ENCODE measurements around the gene ZXDA.

ZXDA gene

GRCh38 chrX:57900975-57901374 lies 9.3 kb downstream of the ZXDA start:
- ChIA-PET POLR2A (no interaction called here), CTCF (interaction anchor here (0.7 to 1.7 kb wide), 2 partner anchors 18 to 31 kb away, joined by 3 read pairs; no protein-coding TSS in a partner anchor)
- H3K9me3 ChIP-seq (ENCODE audit: control insufficient read depth, insufficient read depth, low read depth, low read length), result peaks cover 3% of the 10 kb centered on the region; the same call in 1 of the 2 replicates
- no peak overlapping the region for H3K27ac ChIP-seq (ENCODE audit: extremely low read depth, low read depth, low read length)
- H3K4me3 ChIP-seq (ENCODE audit: low read depth, low read length), result no peak overlapping the region
- TF ChIP-seq ZNF768 (tag by site-specific recombination; IDR thresholded peaks at IDR 0.05) (no peak), ZNF121 (tag by site-specific recombination; IDR thresholded peaks at IDR 0.05) (no peak), ZBTB44 (tag by site-specific recombination; IDR thresholded peaks at IDR 0.05) (no peak), REST (tag by site-specific recombination; IDR thresholded peaks at IDR 0.05) (no peak), ZNF202 (tag by site-specific recombination; IDR thresholded peaks at IDR 0.05; ENCODE audit: borderline replicate concordance) (no peak)
- no peaks in the 10 kb centered on the region for H3K36me3 ChIP-seq (ENCODE audit: control insufficient read depth in 2 of 2, insufficient read depth in 1 of 2, low read length in 2 of 2)
- H3K4me1 ChIP-seq (ENCODE audit: control insufficient read depth, insufficient read depth, low read length), result no peaks in the 10 kb centered on the region

- Histone ChIP-seq H3K27ac (ENCODE audit: extremely low read depth, low read depth, low read length) (no peak overlapping the region), H3K36me3 (ENCODE audit: control insufficient read depth in 2 of 2, insufficient read depth in 1 of 2, low read length in 2 of 2) (no peaks in the 10 kb centered on the region), H3K9me3 (ENCODE audit: control insufficient read depth, insufficient read depth, low read depth, low read length) (peaks cover 4% of the 10 kb centered on the region), H3K4me1 (ENCODE audit: control insufficient read depth, insufficient read depth, low read length) (no peaks in the 10 kb centered on the region), H3K4me3 (ENCODE audit: low read depth, low read length) (no peak overlapping the region)
- ChIA-PET POLR2A (no interaction called here), CTCF (no interaction called here)
- no peak for TF ChIP-seq ZNF704 (tag by site-specific recombination; IDR thresholded peaks at IDR 0.05)
- TF ChIP-seq SP2 (tag by site-specific recombination; IDR thresholded peaks at IDR 0.05), result no peak
- TF ChIP-seq ZNF560 (tag by site-specific recombination; IDR thresholded peaks at IDR 0.05; ENCODE audit: borderline replicate concordance), result no peak
- no peak for TF ChIP-seq ZNF561 (tag by site-specific recombination; IDR thresholded peaks at IDR 0.05; ENCODE audit: borderline replicate concordance)
- no peak for TF ChIP-seq ZNF830 (tag by site-specific recombination; IDR thresholded peaks at IDR 0.05; ENCODE audit: low read depth)
- no peak for TF ChIP-seq ZNF148 (tag by site-specific recombination; IDR thresholded peaks at IDR 0.05; ENCODE audit: borderline replicate concordance)
- TF ChIP-seq CTCF (tag by site-specific recombination; IDR thresholded peaks at IDR 0.05), result no peak
- no peak for TF ChIP-seq GFI1B (tag by site-specific recombination; IDR thresholded peaks at IDR 0.05)
- TF ChIP-seq MYNN (tag by site-specific recombination; IDR thresholded peaks at IDR 0.05; ENCODE audit: borderline replicate concordance), result no peak
- no peak for TF ChIP-seq ZFHX2 (tag by site-specific recombination; conservative IDR thresholded peaks at IDR 0.05)
- TF ChIP-seq ZNF571 (tag by site-specific recombination; IDR thresholded peaks at IDR 0.05), result no peak
- no peak for TF ChIP-seq ZBTB20 (tag by site-specific recombination; IDR thresholded peaks at IDR 0.05)
- no peak for TF ChIP-seq ZNF121 (tag by site-specific recombination; IDR thresholded peaks at IDR 0.05)
- no peak for TF ChIP-seq HIC1 (tag by site-specific recombination; IDR thresholded peaks at IDR 0.05)
- no peak for TF ChIP-seq ZNF776 (tag by site-specific recombination; IDR thresholded peaks at IDR 0.05; ENCODE audit: borderline replicate concordance)
These were observed 10.4 kb downstream of the ZXDA start for GRCh38 chrX:57899906-57900305.

Measured in HEK293 (cell line).